ENCODE measurements around the gene GNA14.

The GNA14 gene

GRCh38 chr9:77604316-77604715 lies 43.8 kb downstream of the GNA14 start:
- no peak for DNase-seq (ENCODE audit: extremely low read depth, low read depth)
- TF ChIP-seq, protein P1, sequence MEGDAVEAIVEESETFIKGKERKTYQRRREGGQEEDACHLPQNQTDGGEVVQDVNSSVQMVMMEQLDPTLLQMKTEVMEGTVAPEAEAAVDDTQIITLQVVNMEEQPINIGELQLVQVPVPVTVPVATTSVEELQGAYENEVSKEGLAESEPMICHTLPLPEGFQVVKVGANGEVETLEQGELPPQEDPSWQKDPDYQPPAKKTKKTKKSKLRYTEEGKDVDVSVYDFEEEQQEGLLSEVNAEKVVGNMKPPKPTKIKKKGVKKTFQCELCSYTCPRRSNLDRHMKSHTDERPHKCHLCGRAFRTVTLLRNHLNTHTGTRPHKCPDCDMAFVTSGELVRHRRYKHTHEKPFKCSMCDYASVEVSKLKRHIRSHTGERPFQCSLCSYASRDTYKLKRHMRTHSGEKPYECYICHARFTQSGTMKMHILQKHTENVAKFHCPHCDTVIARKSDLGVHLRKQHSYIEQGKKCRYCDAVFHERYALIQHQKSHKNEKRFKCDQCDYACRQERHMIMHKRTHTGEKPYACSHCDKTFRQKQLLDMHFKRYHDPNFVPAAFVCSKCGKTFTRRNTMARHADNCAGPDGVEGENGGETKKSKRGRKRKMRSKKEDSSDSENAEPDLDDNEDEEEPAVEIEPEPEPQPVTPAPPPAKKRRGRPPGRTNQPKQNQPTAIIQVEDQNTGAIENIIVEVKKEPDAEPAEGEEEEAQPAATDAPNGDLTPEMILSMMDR (IDR thresholded peaks at IDR 0.05; ENCODE audit: low read depth, low read length) = no peak

DNA sequence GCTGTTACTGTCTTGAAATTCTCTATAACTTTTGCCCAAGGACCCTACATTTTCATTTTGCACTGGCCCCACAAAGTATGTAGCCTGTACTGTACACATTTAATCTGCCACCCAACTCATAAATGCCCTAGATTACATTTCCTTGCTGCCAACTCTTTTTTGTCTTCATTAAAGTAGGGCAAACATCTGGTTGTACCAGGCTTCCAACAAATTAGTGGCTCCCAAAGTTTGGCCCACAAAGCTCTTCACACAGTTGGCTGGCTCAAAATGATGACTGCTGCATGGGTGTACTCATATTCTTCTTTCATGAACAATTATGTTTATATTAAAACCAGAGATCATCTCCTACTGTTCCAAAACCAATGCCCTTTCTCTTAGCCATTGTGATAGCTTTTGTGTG lies 45.3 kb downstream of the GNA14 start:
- TF ChIP-seq, protein P1 (IDR thresholded peaks at IDR 0.05; ENCODE audit: low read depth, low read length) = no peak
- no peak for DNase-seq (ENCODE audit: extremely low read depth, low read depth)

DNA sequence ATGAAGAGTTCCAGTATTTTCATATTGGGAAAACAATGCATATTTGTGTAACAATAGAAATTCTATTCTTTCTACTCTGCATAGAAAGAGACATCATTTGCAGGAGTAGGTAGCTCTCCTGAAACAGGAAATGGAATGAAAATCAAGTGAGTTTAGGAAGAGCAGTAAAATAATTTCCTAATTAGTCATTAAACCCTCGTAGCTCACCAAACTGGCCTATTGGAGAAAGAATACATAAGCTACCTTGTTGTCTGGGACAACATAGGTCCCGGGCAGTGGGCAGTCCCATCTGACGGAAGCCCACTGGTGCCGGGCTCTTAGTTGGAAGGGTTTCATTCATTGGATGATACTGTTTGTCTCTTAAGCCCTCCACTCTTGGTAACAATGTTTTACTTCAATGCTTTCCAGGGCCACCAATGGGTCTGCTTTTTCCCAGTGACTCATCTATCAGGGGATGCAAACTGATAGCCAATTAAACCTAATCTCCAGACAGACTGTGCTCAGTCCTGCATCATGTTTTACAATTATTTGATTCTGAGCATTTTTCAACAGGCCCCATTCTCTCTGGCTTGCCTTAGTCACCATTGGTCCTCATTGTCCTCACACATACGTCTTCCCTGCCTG lies 46.5 kb downstream of the GNA14 start:
- TF ChIP-seq, protein P1 (IDR thresholded peaks at IDR 0.05; ENCODE audit: low read depth, low read length) = no peak

DNA sequence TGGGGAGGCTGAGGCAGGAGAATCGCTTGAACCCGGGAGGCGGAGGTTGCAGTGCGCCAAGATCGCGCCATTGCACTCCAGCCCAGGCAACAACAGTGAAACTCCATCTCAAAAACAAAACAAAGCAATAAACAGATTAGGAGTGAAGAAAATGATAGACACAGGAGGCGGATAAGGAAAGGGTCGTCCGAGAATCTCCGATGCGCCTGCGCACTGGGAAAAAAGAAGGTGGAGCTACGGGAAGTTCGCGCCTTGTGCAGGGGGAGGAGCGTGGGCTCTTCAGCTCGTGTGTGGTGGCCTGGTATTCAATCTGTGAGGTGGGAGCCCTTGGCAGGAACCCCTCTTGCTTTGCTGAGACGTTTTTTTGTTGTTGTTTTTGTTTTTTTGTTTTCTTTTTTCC lies 47.3 kb downstream of the GNA14 start:
- TF ChIP-seq, protein P1 (IDR thresholded peaks at IDR 0.05; ENCODE audit: low read depth, low read length) = no peak
- DNase-seq (ENCODE audit: extremely low read depth, low read depth) = no peak

More for the DNA sequence above, 46.5 kb downstream of the GNA14 start:
- DNase-seq (ENCODE audit: extremely low read depth, low read depth) = no peak

DNA sequence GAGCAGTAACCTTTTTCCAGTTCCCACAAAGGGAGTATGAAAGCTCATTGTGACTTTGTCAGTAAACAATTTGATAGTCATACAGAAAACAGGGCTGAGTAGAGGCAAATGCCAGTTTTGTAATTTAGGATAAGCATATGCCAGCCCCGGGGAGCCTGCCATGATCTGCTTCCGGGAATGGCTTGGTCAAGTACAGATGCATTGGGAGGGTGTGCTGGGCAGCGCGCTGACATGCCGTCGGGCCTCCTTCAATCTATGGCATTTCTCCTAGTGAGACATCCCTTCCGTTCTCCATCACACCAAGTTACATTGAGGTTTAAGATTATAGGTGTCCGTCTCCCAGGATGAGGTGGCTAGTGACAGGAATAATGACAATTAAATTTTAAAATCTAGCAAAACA lies 48.6 kb downstream of the GNA14 start:
- no peak for DNase-seq (ENCODE audit: extremely low read depth, low read depth)
- TF ChIP-seq, protein P1 (IDR thresholded peaks at IDR 0.05; ENCODE audit: low read depth, low read length) = no peak

GRCh38 chr9:77598991-77599390 lies 49.1 kb downstream of the GNA14 start:
- TF ChIP-seq, protein P1 (IDR thresholded peaks at IDR 0.05; ENCODE audit: low read depth, low read length) = no peak
- DNase-seq (ENCODE audit: extremely low read depth, low read depth) = peak; percentile 4

DNA sequence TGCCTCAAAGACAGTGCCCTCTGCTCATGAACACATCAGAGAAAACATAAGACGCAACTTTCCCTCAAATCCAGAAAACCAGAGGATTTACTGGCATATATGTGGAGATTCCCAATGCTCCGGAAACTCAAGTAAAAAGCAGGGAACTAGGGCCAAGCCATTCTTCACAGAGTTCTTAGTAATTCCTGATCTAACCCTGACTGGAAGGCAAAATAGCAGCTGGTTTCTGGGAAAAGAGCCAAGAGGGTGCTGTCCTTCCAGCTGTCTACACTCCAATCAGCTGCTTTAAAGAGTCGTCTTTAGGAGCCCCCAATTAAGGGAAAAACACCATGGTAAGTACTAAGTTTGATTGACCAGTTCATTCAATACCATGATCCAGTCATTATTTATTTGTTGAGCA lies 49.6 kb downstream of the GNA14 start:
- TF ChIP-seq, protein P1 (IDR thresholded peaks at IDR 0.05; ENCODE audit: low read depth, low read length) = no peak
- DNase-seq (ENCODE audit: extremely low read depth, low read depth) = peak; percentile 15
